Muscle layer of duodenum (tissue), 2 donors: ENCODE data around the gene NUDC.
A peak's percentile ranks its signal among the peaks of the same experiment; 100 is the strongest.
"Not testable (repeated sequence)": the region's sequence is repeated elsewhere in the genome, so short reads cannot be mapped to it uniquely, and the experiment has no call there.

Experiments used
- H3K27ac ChIP-seq: one replicate; pipeline ENCODE4 v1.7.0; 2013; ENCODE audit warnings: mild to moderate bottlenecking, low read length
- H3K27me3 ChIP-seq: one replicate; pipeline ENCODE4 v1.7.0; 2013; ENCODE audit warnings: low read depth, mild to moderate bottlenecking, control low read depth, low read length
- H3K36me3 ChIP-seq, 2 donors: one replicate each; pipeline ENCODE4 v1.7.0; 2013; ENCODE audit warnings: low read length in 2 of 2, control low read depth in 1 of 2, mild to moderate bottlenecking in 1 of 2; ENCODE audit not compliant: insufficient read depth in 2 of 2, control insufficient read depth in 1 of 2
- H3K4me1 ChIP-seq, 2 donors: one replicate each; pipeline ENCODE4 v1.7.0; 2013; ENCODE audit warnings: low read length in 2 of 2, mild to moderate bottlenecking in 2 of 2, control low read depth in 1 of 2, moderate library complexity in 1 of 2; ENCODE audit not compliant: insufficient read depth in 2 of 2, control insufficient read depth in 1 of 2
- H3K4me3 ChIP-seq, 2 donors: one replicate each; pipeline ENCODE4 v1.7.0; 2013; ENCODE audit warnings: low read length in 2 of 2, low read depth in 1 of 2, mild to moderate bottlenecking in 1 of 2
- H3K9me3 ChIP-seq, 2 donors: one replicate each; pipeline ENCODE4 v1.7.0; 2013; ENCODE audit warnings: low read length in 2 of 2, control low read depth in 1 of 2, mild to moderate bottlenecking in 1 of 2; ENCODE audit not compliant: control insufficient read depth in 1 of 2
- donor health status: healthy.

Gene NUDC

DNA sequence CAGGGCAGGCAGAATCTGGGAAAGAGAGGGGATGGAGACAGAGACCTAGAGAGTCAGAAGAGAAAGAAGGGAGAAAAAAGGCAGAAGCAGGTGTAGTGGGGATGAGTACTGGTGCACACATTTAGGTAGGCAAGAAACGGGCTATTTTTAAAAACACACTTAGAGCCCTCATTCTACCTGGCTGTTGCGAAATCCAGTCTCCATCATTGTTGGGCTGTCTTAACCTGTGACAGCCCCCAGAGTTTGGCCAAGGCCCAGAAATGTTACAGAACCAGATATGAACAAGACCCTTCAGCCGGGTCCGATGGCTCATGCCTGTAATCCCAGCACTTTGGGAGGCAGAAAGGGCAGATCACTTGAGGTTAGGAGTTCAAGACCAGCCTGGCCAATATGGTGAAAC lies 51.3 kb downstream of the NUDC start:
- Histone ChIP-seq H3K27ac (no peak overlapping the region), H3K36me3 (no peaks in the 10 kb centered on the region), H3K27me3 (no peaks in the 10 kb centered on the region), H3K9me3 (no peaks in the 10 kb centered on the region), H3K4me1 (no peaks in the 10 kb centered on the region), H3K4me3 (no peak overlapping the region)

GRCh38 chr1:26976621-26977510 lies 55.3 kb downstream of the NUDC start:
- no peaks in the 10 kb centered on the region for H3K4me1 ChIP-seq
- no peaks in the 10 kb centered on the region for H3K27me3 ChIP-seq
- no peak overlapping the region for H3K4me3 ChIP-seq
- H3K36me3 ChIP-seq: no peaks in the 10 kb centered on the region
- no peaks in the 10 kb centered on the region for H3K9me3 ChIP-seq
- H3K27ac ChIP-seq: no peak overlapping the region

DNA sequence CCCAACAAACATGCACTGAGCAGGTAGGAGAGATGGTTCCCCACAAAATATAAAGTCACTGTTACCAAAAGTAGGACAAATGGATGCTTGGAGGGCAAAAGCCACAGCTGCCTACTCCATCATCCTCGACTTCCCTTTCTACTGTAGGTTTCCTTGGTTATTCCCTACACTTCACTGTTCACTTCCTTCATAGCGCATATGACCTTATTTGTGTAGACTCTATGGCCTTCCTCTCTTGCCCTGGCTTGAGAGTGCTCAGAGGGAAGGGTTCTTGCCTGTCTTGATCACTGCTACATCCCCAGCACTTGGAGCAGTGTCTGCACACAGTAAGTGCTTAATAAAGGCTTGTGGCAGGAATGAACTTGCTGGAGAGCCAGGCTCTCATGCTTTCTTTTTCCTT lies 57.4 kb downstream of the NUDC start:
- Histone ChIP-seq H3K36me3 (no peaks in the 10 kb centered on the region), H3K27ac (no peak overlapping the region), H3K4me3 (no peak overlapping the region), H3K9me3 (no peaks in the 10 kb centered on the region), H3K27me3 (no peaks in the 10 kb centered on the region), H3K4me1 (no peaks in the 10 kb centered on the region)

DNA sequence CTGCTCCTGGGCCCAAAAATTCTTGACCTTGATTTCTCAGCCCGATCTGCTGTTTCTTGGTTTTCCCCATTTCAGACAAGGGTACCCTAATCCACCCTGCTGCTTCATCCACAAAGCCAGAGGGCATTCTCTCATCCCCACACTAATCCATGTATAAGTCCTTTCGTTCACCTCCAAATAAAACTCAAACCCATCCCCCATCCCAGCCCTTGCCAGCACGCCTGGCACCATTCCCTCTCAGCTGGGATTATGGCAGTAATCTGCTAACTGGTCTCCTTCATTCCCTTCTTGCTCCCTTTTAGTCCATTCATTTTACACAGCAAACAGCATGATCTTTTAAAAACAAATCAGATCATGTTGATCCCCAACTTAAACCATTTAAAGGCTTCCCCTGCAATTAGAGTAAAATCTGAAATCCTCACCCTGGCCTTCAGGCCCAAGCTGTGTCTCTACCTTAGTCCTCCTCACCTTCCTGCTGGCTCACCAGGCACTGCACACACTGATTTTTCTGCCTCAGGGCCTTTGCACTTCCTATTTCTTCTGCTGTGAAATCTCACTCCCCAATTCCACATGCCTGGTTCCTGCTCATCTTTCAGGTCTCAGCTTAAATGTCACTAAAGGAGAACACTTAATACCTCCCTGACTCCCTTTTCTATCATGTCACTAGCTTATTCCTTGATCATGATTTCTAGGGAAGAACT lies 59.8 kb downstream of the NUDC start:
- no peaks in the 10 kb centered on the region for H3K9me3 ChIP-seq
- no peaks in the 10 kb centered on the region for H3K27me3 ChIP-seq
- H3K4me1 ChIP-seq: no peaks in the 10 kb centered on the region
- H3K27ac ChIP-seq: no peak overlapping the region
- no peak overlapping the region for H3K4me3 ChIP-seq
- H3K36me3 ChIP-seq: no peaks in the 10 kb centered on the region

DNA sequence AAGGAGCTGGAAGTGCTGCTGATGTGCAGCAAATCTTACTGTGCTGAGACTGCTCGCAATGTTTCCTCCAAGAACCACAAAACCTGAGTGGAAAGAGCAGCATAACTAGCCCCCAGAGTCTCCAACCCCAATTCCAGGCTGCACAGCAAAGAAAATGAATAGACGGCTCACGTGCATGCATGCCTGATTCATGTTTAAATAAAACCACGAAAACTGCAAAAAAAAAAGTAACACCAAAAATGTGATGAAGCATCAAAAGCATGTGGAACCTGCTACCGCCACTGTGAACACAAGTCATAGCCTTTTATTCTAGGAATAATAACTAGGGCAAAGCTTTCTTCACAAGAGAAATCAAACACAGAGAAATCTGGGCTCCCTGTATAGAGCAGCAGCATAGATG lies 62.3 kb downstream of the NUDC start:
- Histone ChIP-seq H3K36me3 (no peaks in the 10 kb centered on the region), H3K9me3 (no peaks in the 10 kb centered on the region), H3K27me3 (no peaks in the 10 kb centered on the region), H3K27ac (no peak overlapping the region), H3K4me1 (no peaks in the 10 kb centered on the region), H3K4me3 (no peak overlapping the region)

DNA sequence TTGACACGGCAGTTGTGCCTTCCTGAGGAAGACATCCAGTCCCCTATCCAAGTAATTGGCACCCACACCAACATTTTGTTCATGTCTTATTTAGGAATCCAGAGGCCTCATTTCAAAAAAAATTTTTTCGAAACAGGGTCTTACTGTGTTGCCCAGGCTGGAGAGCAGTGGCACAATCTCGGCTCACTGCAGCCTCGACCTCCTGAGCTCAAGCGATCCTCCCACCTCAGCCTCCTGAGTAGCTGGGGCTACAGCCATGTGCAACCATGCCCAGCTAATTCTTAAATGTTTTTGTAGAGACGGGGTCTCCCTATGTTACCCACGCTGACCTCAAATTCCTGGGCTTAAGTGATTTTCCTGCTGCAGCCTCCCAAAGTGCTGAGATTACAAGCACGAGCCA lies 62.7 kb downstream of the NUDC start:
- H3K4me1 ChIP-seq: no peaks in the 10 kb centered on the region
- H3K36me3 ChIP-seq: no peaks in the 10 kb centered on the region
- H3K9me3 ChIP-seq: no peaks in the 10 kb centered on the region
- H3K27me3 ChIP-seq: no peaks in the 10 kb centered on the region
- no peak overlapping the region for H3K27ac ChIP-seq
- H3K4me3 ChIP-seq: no peak overlapping the region

GRCh38 chr1:26986658-26987057 lies 65.1 kb downstream of the NUDC start:
- H3K27me3 ChIP-seq: peaks cover 2% of the 10 kb centered on the region
- no peaks in the 10 kb centered on the region for H3K36me3 ChIP-seq
- H3K4me1 ChIP-seq: no peaks in the 10 kb centered on the region
- H3K4me3 ChIP-seq: no peak overlapping the region
- no peak overlapping the region for H3K27ac ChIP-seq
- H3K9me3 ChIP-seq: no peaks in the 10 kb centered on the region

DNA sequence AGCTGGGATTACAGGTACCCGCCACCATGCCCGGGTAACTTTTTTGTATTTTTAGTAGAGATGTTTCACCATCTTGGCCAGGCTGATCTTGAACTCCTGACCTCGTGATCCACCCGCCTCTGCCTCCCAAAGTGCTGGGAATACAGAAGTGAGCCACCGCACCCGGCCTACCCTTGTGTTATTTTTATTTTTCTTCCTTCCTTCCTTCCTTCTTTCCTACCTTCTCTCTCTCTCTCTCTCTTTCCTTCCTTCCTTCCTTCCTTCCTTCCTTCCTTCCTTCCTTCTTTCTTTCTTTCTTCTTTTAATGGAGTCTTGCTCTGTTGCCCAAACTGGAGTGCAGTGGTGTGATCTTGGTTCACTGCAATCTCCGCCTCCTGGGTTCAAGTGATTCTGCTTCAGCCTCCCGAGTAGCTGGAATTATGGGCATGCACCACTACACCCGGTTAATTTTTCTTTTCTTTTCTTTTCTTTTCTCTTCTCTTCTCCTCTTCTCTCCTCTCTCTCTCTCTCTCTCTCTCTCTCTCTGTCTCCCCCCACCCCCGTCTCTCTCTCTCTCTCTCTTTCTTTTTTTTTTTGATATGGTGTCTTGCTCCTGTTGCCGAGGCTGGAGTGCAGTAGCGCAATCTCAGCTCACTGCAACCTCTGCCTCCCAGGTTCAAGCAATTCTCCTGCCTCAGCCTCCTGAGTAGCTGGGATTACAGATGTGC lies 68.0 kb downstream of the NUDC start:
- H3K27ac ChIP-seq, H3K4me3 ChIP-seq, H3K4me1 ChIP-seq, H3K9me3 ChIP-seq, H3K36me3 ChIP-seq: not testable (repeated sequence)
- H3K27me3 ChIP-seq: peaks cover 11% of the 10 kb centered on the region

DNA sequence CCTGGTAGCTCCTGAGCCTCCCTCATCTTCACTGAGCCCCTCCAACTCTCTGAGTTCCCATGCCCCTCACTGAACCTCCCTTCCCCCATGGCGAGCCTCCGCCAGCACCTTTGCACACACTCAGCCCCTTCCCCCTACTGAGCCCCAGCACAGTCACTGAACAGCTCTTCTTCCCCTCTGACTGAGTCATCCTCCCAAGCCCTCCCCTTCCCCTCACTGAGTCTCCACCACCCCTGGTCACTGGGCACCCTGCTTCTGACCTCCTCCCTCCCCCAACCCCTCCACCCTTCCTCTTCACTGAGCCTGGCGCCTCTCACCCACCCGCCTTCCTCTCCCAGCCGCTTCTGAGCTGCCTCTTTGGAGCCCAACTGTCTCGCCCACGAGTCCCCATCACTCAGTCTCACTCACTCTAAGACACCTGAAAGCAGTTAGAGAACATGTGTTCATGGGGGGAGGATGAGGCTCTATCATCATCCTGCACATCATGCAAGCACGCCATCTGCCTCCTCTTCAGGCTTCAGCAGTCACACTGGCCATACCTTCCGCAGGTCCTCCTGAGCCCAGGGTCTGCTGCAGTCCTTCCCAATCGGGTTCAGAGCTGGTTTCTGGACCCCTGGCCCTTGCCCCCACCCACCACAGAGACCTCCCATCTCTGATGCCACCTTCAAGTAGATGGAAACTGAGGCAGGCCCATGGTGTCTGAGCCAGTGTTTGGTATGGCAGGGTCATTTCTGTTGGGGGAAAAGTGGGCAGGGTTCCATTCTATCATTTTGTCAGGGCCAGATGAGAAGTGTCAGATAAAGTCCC lies 70.0 kb downstream of the NUDC start:
- H3K4me3 ChIP-seq: no peak overlapping the region
- peaks cover 4 to 26% of the 10 kb centered on the region in 2 donors for H3K4me1 ChIP-seq
- peaks cover 18% of the 10 kb centered on the region for H3K27me3 ChIP-seq
- H3K9me3 ChIP-seq: no peaks in the 10 kb centered on the region
- no peaks in the 10 kb centered on the region for H3K36me3 ChIP-seq
- no peak overlapping the region for H3K27ac ChIP-seq

DNA sequence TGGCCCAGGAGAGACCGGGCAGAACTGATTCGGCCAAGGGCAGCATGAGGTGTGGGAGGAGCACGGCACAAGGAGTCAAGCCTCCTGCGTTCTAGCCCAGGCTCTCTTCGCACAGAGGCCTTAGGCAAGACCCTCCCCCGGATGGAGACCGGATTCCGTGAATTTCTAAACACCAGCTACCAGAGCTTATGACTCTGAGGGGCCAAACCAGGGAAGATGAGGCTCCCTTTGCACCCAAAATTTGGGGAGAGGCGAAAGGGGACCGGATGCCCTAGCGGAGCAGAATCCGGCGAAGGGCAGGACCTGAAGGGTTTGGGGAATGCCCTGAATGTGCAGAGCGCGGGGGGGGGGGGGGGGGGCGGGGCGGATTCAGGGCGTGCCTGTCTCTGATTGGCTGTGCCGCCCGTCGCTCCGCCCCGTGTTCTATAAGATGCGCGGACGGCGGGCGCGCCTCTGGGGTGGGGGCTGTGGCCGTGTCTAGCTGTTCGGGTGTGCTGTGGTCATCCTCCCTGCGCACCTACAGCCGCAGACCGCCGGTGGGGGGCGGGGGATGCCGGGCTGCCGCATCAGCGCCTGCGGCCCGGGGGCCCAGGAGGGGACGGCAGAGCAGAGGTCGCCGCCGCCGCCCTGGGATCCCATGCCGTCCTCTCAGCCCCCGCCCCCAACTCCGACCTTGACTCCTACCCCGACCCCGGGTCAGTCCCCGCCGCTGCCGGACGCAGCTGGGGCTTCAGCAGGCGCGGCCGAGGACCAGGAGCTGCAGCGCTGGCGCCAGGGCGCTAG lies 71.9 kb downstream of the NUDC start, which contains the start of gene TRNP1:
Gene TRNP1 (plus strand): TSS at position 456 of the 783 bp plus-strand sequence. CDS start 95 bp downstream, at position 551.
- Histone ChIP-seq H3K27me3 (peaks cover 18% of the 10 kb centered on the region), H3K27ac (peak within 1 kb of the TSS; percentile 16), H3K36me3 (no peaks in the 10 kb centered on the region), H3K4me3 (peak within 1 kb of the TSS; percentile 42 to 81), H3K4me1 (peaks cover 11 to 39% of the 10 kb centered on the region in 2 donors), H3K9me3 (no peaks in the 10 kb centered on the region)
